Measurements from ENCODE around the gene EDIL3. TPM values are rescaled to one million over a fixed set of nuclear protein-coding genes. Genes with fewer than 3 reads are reported as not detected.

Gene EDIL3
- total RNA-seq, 2 donors from 2014 or later = 2.2 to 17.5 TPM

DNA sequence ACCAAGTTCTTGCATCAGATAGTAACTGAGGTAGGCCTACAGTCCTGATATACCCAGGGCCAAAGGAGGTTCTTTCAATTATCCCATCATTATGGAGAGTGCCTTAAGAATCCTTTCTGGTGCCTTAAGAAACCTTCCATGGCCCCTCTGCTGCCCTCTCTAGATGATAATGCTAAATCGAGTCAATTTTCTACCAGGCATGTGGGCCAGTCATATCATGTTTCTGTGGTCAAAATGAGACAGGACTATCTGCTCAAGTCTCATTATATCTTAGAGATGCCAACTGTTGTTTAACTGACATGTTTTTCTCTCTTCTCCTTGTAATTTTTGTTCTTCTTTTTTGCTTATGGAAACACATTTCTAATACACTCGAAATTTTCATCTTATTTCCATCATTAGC is 127.6 kb downstream of the EDIL3 start:
- Mint-ChIP-seq H3K4me1 (no peaks in the 10 kb centered on the region), H3K27ac (no peak overlapping the region), H3K27me3 (ENCODE audit: insufficient read depth) (no peaks in the 10 kb centered on the region), H3K9me3 (no peaks in the 10 kb centered on the region), H3K36me3 (ENCODE audit: low read depth) (no peaks in the 10 kb centered on the region), H3K4me3 (no peak overlapping the region)
- Histone ChIP-seq H3K9me3 (ENCODE audit: control insufficient read depth, low read length) (no peaks in the 10 kb centered on the region), H3K36me3 (ENCODE audit: control insufficient read depth, insufficient read depth, low read length) (no peaks in the 10 kb centered on the region), H3K4me3 (ENCODE audit: low read length) (no peak overlapping the region), H3K27ac (ENCODE audit: low read depth, low read length) (no peak overlapping the region), H3K4me1 (ENCODE audit: control insufficient read depth, insufficient read depth, low read length) (no peaks in the 10 kb centered on the region), H3K9ac (ENCODE audit: extremely low read depth, low read length, poor library complexity, severe bottlenecking) (no peak overlapping the region), H3K27me3 (ENCODE audit: control insufficient read depth, insufficient read depth, low read length, poor library complexity, severe bottlenecking) (no peaks in the 10 kb centered on the region)
- TF ChIP-seq, protein P1, sequence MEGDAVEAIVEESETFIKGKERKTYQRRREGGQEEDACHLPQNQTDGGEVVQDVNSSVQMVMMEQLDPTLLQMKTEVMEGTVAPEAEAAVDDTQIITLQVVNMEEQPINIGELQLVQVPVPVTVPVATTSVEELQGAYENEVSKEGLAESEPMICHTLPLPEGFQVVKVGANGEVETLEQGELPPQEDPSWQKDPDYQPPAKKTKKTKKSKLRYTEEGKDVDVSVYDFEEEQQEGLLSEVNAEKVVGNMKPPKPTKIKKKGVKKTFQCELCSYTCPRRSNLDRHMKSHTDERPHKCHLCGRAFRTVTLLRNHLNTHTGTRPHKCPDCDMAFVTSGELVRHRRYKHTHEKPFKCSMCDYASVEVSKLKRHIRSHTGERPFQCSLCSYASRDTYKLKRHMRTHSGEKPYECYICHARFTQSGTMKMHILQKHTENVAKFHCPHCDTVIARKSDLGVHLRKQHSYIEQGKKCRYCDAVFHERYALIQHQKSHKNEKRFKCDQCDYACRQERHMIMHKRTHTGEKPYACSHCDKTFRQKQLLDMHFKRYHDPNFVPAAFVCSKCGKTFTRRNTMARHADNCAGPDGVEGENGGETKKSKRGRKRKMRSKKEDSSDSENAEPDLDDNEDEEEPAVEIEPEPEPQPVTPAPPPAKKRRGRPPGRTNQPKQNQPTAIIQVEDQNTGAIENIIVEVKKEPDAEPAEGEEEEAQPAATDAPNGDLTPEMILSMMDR (conservative IDR thresholded peaks at IDR 0.05) = no peak
- no peak for DNase-seq
- 88 to 92% methylated on average over 1 of the region's 2 CpGs for WGBS, 2 experiments (ENCODE audit: insufficient coverage in 1 of 2, insufficient read length in 1 of 2)

DNA sequence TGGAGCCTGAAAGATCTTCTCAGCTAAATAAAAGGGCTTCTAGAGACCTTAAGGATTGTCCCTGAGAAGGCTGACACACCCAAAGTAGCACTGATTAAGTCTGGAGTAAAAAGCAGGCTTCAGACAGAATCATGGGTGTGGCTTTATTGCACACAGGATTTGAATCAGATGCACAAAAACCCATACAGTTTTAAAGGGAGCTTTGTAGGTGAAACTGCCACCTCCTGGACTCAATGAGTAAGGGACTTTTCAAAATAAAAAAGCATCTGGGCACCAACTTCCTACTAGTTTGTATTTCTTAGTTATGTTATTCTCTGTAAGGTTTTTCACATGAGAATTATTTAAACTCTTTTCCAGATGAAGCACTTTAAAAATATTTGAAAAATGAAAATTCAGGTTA is 129.4 kb downstream of the EDIL3 start:
- no peaks in the 10 kb centered on the region for H3K27me3 ChIP-seq (ENCODE audit: control insufficient read depth, insufficient read depth, low read length, poor library complexity, severe bottlenecking)
- no peak overlapping the region for H3K27ac ChIP-seq (ENCODE audit: low read depth, low read length)
- no peak overlapping the region for H3K9ac ChIP-seq (ENCODE audit: extremely low read depth, low read length, poor library complexity, severe bottlenecking)
- Mint-ChIP-seq H3K36me3 (ENCODE audit: low read depth) (no peaks in the 10 kb centered on the region), H3K27ac (no peak overlapping the region), H3K27me3 (ENCODE audit: insufficient read depth) (no peaks in the 10 kb centered on the region), H3K4me3 (no peak overlapping the region), H3K4me1 (peaks cover 1% of the 10 kb centered on the region), H3K9me3 (no peaks in the 10 kb centered on the region)
- no peaks in the 10 kb centered on the region for H3K9me3 ChIP-seq (ENCODE audit: control insufficient read depth, low read length)
- no peak for DNase-seq
- peaks cover 2% of the 10 kb centered on the region for H3K4me1 ChIP-seq (ENCODE audit: control insufficient read depth, insufficient read depth, low read length)
- TF ChIP-seq, protein P1 (conservative IDR thresholded peaks at IDR 0.05) = peak; percentile 60
- H3K4me3 ChIP-seq (ENCODE audit: low read length) = no peak overlapping the region
- no peaks in the 10 kb centered on the region for H3K36me3 ChIP-seq (ENCODE audit: control insufficient read depth, insufficient read depth, low read length)

DNA sequence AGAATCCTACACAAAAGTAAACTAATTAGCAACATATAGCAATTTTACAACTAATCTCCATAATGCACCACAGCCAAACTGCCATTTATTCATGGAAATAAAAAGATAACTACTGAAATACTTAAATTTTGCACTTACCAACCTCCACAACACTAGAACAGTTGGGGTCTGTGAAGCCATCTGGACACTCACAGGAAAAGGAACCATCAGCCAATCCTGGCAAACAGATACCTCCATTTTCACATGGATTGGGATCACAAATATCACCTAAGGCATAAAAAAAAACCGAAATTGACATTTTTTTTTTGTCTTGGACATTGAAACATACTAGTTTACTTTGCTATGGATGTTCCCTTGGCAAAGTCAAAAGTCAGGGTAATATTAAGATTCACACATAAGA is 130.7 kb downstream of the EDIL3 start:
- Mint-ChIP-seq H3K9me3 (no peaks in the 10 kb centered on the region), H3K36me3 (ENCODE audit: low read depth) (no peaks in the 10 kb centered on the region), H3K27ac (no peak overlapping the region), H3K4me1 (peaks cover 6% of the 10 kb centered on the region), H3K4me3 (no peak overlapping the region), H3K27me3 (ENCODE audit: insufficient read depth) (no peaks in the 10 kb centered on the region)
- Histone ChIP-seq H3K9ac (ENCODE audit: extremely low read depth, low read length, poor library complexity, severe bottlenecking) (no peak overlapping the region), H3K36me3 (ENCODE audit: control insufficient read depth, insufficient read depth, low read length) (no peaks in the 10 kb centered on the region), H3K9me3 (ENCODE audit: control insufficient read depth, low read length) (no peaks in the 10 kb centered on the region), H3K27me3 (ENCODE audit: control insufficient read depth, insufficient read depth, low read length, poor library complexity, severe bottlenecking) (no peaks in the 10 kb centered on the region), H3K27ac (ENCODE audit: low read depth, low read length) (no peak overlapping the region), H3K4me3 (ENCODE audit: low read length) (no peak overlapping the region), H3K4me1 (ENCODE audit: control insufficient read depth, insufficient read depth, low read length) (peaks cover 5% of the 10 kb centered on the region)
- TF ChIP-seq, protein P1 (conservative IDR thresholded peaks at IDR 0.05) = no peak
- WGBS, 2 experiments (ENCODE audit: insufficient coverage in 1 of 2, insufficient read length in 1 of 2) = 83% methylated on average over 1 of the region's 1 CpG; no CpG with 5 or more reads in 1 of the 2 experiments
- DNase-seq = no peak

Measured in endodermal cell (in vitro differentiated cells).